NCI-H2227 treated with DMSO at 0.1 percent for 48 hours (cell line): ENCODE results near the gene C19orf12.

Experiments
- DNase-seq: peaks from one replicate; lab custom pipeline; 2025; lab: John Stamatoyannopoulos, UW

The C19orf12 gene

GRCh38 chr19:29714953-29715700, at the start of gene C19orf12:
Gene C19orf12 (minus strand): TSS chr19:29715261. CDS start chr19:29708413, 6,848 bp downstream.
- DNase-seq = peak; percentile 93

GRCh38 chr19:29764361-29764760, 49.3 kb upstream of the C19orf12 start:
- DNase-seq = no peak

DNA sequence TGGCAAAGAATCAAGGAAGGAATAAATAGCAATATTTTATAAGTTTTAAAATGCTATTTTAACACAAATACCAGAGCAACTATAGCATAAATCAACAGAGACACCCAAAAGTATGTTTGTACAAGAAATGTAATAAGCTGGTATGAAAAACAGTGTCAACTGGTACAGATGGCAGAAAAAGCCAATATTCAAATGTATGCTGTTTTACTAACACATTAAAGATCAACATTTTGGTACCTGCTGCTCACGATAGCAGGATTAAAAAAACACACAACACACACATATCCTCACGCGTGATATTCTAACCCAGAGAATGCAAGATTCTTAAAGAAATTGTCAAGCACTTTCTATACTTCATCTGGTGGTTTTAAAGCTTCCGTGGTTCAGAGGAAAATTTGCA, 48.1 kb upstream of the C19orf12 start:
- DNase-seq = no peak

- no peak for DNase-seq
Measured at GRCh38 chr19:29761575-29762232, 46.6 kb upstream of the C19orf12 start.

DNA sequence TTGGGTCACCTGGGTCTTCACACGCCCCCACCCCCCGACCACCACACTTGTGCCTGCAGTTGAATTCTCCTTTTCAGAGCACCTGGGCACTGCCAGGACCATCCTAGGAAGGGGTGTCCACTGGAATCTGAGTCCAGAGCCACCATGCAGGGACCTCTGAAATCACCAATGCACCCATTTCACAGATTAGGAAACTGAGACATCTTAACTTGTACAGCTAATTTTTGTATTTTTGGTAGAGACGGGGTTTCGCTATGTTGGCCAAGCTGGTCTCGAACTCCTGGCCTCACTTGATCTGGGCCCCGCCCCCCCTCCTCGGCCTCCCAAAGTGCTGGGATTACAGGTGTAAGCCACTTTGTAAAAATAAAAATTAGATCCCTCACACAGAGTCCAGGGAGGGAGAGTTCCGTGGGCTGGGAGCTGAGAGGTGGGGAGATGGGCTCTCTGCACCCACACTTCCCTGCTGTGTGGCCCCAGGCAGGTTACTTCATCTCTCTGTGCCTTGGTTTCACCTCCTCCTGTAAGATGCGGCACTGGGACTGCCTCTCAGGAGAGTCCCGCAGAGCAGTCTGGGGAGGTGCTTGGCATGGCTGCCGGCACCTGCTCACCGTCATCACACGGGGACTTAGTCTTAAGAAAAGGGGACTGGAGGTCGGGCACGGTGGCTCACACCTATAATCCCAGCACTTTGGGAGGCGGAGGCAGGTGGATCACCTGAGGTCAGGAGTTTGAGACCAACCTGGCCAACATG, 45.9 kb upstream of the C19orf12 start:
- DNase-seq = no peak

DNA sequence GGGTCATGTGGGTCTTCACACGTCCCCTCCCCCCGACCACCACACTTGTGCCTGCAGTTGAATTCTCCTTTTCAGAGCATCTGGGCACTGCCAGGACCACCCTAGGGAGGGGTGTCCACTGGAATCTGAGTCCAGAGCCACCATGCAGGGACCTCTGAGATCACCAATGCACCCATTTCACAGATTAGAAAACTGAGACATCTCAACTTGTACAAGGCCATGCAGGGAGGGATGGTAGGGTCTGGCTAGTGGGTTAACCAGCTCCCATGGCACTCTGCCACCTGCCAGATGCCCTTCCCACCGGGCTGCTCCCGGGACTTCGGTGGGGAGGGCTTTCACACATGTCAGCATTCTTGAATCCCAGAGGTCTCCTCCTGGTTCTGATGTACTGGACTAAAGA, 44.3 kb upstream of the C19orf12 start:
- no peak for DNase-seq

DNA sequence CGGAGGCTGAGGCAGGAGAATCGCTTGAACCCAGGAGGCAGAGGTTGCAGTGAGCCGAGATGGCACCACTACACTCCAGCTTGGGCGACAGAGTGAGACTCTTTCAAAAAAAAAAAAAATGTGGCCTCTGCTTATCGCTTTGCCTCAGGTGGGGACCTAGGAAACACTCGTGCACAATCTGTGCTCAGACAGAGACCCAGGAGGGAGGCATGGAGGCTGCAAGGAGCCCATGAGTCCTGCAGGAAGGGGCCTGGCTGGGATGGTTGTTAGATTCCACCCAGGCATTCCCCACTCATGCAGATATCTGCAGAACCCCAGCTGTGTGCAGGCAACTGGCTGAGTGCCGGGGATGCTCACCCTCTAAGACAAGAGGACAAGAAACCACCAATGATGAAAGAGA, 43.8 kb upstream of the C19orf12 start:
- no peak for DNase-seq

DNA sequence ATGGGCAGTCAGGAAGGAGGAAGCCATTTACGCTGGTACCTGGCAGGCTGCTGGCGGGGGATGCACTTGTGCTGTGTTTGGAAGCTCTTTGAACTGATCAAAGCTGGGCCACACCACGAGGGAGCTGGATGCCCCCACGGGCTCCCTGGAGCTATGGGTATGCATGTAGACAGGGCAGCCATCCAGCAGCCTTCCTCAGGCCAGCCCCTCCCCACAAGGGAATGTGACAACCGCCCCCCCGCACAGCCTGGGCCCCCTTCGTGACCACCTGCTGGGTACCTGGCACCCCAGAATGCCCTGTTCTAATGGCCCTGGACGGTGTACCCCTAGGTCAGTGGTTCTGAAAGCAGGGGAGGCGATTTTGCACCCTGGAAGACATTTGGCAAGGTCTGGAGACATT, 42.5 kb upstream of the C19orf12 start:
- DNase-seq = no peak

DNA sequence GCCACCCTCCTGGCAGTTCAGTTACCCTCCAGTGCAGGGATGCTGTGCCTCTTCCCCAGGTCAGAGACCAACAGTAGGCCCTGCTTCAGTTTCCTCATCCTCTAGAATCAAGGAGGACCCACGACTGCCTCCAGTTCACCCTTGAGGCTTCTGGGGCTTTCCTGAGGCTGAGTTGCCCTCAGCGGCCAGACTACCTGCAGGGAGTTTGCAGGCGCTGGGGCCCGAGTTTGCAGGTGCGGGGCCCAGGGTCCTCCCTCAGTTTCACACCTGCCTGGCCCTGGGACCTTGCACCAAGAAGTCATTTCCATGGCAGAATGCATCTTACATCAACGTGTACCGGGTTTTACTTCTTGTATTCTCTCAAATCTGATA, 38.9 kb upstream of the C19orf12 start:
- DNase-seq = no peak

DNA sequence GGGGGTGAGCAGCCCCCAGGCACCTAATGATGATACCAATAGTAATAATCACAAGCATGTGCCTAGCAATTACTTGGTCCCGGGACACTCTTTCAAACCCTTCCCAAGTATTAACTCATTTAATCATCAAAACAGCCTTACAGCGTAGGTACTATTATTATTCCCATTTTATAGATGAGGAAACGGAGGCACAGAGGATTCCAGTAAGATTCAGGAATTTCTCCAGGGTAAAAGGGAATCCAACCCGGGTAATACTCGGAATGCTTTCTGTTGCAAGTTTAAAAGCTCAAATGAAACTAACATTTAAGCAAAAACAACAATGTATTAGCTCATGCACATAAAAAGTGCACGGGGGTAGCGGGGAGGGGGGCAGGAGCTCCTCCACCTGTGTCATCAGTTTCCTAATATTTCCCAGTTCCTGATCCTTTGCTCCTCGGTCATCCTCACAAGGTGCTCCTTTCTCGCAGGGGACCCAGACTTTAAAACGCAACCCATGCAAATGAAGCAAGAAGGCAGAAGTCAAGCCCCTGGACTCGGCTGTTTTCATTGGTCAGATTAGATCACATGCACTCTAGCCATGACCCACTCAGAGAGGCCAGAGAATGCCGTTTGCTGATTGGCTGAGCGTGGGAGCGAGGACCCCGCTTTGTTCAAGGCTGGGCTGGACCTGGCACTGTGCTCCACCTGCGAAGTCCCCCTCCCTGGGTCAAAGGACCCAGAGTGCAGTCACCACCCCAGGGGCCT, 38.3 kb upstream of the C19orf12 start:
- no peak for DNase-seq

- no peak for DNase-seq
Measured at GRCh38 chr19:29752450-29753025, 37.5 kb upstream of the C19orf12 start.

DNA sequence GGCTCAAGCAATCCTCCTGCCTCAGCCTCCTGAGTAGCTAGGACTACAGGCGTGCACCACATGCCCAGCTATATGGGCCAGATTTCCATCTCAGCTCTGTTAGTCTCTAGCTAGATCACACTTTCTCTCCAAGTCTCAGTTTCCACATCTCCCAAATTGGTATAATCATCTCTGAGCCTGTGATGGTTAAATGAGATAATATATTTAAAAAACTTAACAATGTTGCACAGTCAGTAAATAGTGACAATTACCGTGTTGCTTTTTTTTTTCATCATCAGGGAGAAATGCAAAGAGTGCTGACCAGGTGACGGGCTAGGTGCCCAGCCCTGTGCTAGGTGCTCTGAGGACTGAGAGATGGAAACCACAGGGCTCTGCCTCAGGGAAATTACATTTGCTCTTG, 36.9 kb upstream of the C19orf12 start:
- DNase-seq = no peak

- DNase-seq = no peak
Measured at GRCh38 chr19:29750001-29750400, 34.9 kb upstream of the C19orf12 start.

GRCh38 chr19:29748996-29749849, 34.2 kb upstream of the C19orf12 start:
- no peak for DNase-seq

- no peak for DNase-seq
Measured at GRCh38 chr19:29745253-29745652, 30.2 kb upstream of the C19orf12 start.

GRCh38 chr19:29743681-29744080, 28.6 kb upstream of the C19orf12 start:
- DNase-seq = no peak

DNA sequence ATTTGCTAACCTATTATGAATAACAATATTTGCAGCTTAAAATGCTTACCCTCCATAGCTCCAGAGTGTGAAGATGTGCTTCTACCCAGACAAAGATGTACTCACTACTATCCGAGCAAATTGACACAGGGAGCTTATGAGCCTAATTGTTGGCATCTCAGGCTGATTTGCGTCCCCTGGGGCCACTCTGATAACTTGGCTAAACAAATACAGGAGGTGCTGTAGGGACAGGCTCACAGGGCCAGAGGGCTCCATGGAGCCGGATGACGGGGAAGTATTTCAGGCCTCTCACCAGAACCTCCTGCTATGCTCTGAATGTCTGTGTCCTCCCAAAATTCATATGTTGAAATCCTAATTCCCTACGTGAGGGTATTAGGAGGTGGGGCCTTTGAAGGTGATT, 26.7 kb upstream of the C19orf12 start:
- DNase-seq = no peak

DNA sequence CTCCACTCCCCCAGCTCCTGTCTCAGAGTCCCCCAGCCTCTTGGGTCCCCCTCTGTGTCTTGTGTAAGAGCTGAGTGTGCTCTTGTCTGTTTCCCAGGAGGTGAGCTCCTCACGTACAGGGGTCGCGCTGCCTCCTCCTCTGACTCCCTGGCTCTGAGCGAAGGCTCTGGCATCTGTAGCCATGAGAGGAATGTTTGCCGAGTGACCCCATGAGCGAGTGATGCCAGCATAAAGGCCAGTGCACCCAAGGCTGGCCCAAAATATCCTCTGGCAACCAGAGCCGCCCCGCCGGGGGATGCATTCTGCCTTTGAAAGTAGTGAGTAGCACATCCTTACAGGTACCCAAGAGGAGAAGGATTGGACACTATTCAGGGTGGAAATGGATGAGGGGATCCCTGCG, 26.2 kb upstream of the C19orf12 start:
- DNase-seq = no peak

DNA sequence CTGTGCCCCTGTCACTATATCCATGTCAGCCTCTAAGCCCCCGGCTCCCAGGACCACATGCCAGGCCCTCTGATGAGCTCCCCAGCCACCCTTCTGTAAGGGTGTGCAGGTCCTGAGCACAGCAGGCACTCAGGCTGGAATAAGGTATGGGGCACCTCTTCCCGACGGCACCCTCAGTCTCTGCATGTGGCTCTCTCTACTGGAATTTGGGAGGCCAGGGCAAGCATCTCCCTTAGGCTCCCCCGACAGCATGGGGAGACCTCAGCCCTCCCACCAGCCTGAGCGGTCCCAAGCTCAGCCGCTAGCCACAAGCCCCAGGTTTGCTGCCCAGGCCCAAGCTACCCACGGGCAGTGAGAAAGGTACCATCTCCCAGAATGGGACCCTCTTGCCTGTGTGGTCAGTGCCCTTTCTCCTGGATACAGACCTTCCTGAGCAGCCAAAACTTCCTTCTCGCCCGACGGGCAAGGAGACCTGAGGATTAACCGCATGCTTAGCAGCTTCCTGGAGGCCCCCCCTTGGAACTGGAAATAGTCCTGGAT, 22.5 kb upstream of the C19orf12 start:
- DNase-seq = no peak

DNA sequence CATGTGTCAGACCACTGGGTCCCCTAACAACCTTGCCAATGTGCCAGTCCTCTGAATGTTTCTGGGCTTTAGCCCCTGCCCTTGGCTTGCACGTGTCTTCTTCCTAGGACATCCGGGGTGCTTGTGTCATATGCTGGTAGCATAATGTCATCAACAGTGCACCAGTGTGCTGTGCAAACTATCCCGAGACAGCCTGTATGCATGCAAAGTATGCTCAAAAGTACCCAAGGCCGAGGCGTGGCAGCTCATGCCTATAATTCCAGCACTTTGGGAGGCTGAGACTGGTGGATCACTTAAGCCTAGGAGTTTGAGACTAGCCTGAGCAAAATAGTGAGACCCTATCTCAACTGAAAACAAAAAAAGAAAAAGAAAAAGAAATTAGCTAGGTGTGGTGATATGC, 20.8 kb upstream of the C19orf12 start:
- DNase-seq = no peak

DNA sequence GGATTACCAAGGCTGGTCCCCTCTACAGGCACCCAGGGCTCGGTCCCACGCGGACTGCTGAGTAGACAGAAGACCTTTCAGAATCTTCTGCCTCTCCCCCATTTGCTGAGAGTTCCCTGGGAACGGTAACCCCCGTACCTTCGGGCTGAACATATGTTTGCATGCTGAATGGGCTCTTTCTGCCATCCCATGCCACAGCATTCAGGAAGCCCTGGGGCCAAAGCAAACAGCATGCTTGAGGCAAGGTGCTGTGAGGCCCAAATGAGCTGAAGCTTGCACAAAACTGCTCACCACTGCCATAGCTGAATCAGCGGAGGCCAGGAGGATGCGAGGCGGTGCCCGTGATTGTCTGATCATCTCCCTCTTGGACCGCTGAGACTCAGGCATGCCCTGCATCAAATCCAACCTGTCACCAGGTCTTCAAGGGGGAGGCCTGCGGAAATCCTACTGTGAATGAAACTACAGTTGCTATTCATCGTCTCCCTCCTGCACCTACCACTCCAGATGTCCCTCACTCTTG, 16.3 kb upstream of the C19orf12 start:
- DNase-seq = no peak
